Lung (tissue), 12 donors: ENCODE data around the gene RNF150. TPM values are rescaled to one million over a fixed set of nuclear protein-coding genes. Genes with fewer than 3 reads are reported as not detected.
A peak's percentile ranks its signal among the peaks of the same experiment; 100 is the strongest.

ENCODE experiments used
- ATAC-seq: fragments of 200-7000 bp; cut with Tn5 transposase; one replicate; pipeline ENCODE4 v1.9.1; 2020; ENCODE audit warnings: moderate number of reproducible peaks; ENCODE audit not compliant: insufficient read depth, low FRiP score
- DNase-seq, 3 donors: peaks; one replicate each; pipeline ENCODE4 v3.0.0-alpha.2; 2013 to 2017
- H3K27ac ChIP-seq, 2 donors: one replicate each; pipeline ENCODE4 v1.5.1; 2013; ENCODE audit warnings: mild to moderate bottlenecking in 2 of 2, moderate library complexity in 2 of 2, control low read depth in 1 of 2, inconsistent platforms in 1 of 2, low read depth in 1 of 2, low read length in 1 of 2
- H3K27me3 ChIP-seq, 3 donors: one replicate each; pipeline ENCODE4 v1.5.1; 2013; ENCODE audit warnings: low read length in 2 of 3; ENCODE audit not compliant: control insufficient read depth in 3 of 3, insufficient read depth in 3 of 3
- H3K36me3 ChIP-seq, 4 donors: one replicate each; pipeline ENCODE4 v1.5.1; 2013; ENCODE audit warnings: low read length in 4 of 4, mild to moderate bottlenecking in 1 of 4, moderate library complexity in 1 of 4; ENCODE audit not compliant: control insufficient read depth in 4 of 4, insufficient read depth in 4 of 4
- H3K4me1 ChIP-seq, 5 donors: one replicate each; pipeline ENCODE4 v1.5.1; 2013; ENCODE audit warnings: low read length in 5 of 5, mild to moderate bottlenecking in 2 of 5, moderate library complexity in 1 of 5; ENCODE audit not compliant: control insufficient read depth in 5 of 5, insufficient read depth in 5 of 5
- H3K4me3 ChIP-seq: one replicate; pipeline ENCODE4 v1.5.1; 2013; ENCODE audit warnings: mild to moderate bottlenecking, control low read depth, moderate library complexity
- H3K9ac ChIP-seq, 2 donors: one replicate each; pipeline ENCODE4 v1.5.1; 2013; ENCODE audit warnings: low read length in 2 of 2, control low read depth in 1 of 2; ENCODE audit not compliant: insufficient read depth in 1 of 2
- H3K9me3 ChIP-seq, 4 donors: one replicate each; pipeline ENCODE4 v1.5.1; 2013; ENCODE audit warnings: low read length in 3 of 4, mild to moderate bottlenecking in 1 of 4, moderate library complexity in 1 of 4; ENCODE audit not compliant: control insufficient read depth in 4 of 4, insufficient read depth in 3 of 4
- WGBS, 2 donors: extraction: QIAGEN DNeasy Blood & Tissue Kit; methylation state at CpG; one replicate each; pipeline ENCODE4 v1.1.7; 2013; 5-methylcytosine and 5-hydroxymethylcytosine counted together
- polyA plus RNA-seq, 2 donors: library from polyadenylated mRNA; stranded (reverse); fragments of 200-250 nt; gene quantifications; one replicate each; pipeline ENCODE4 v1.2.1, GENCODE V29; 2013
- total RNA-seq, 2 donors: library from RNA; depleted of rRNA in 1 of 2; stranded (reverse); fragments of >200 nt in 1 of 2; gene quantifications; one replicate each; pipeline ENCODE4 v1.2.1, GENCODE V29; 2014 to 2021
- TF ChIP-seq, protein P1 (sequence below): IDR thresholded peaks from 2 replicates; pipeline ENCODE4 v1.5.1; 2012; ENCODE audit warnings: mild to moderate bottlenecking; ENCODE audit errors: control extremely low read depth, extremely low read depth
- donor health status: control.
- donor health status: control.
- donor health status: Bipolar disorder and iron deficiency.
- donor health status: healthy.
- donor health status: DM: yes; HTN: yes; CAD: no.

Gene RNF150
- total and polyA plus RNA-seq, 4 donors, result 0.18 to 19.3 (median 2.1) TPM

DNA sequence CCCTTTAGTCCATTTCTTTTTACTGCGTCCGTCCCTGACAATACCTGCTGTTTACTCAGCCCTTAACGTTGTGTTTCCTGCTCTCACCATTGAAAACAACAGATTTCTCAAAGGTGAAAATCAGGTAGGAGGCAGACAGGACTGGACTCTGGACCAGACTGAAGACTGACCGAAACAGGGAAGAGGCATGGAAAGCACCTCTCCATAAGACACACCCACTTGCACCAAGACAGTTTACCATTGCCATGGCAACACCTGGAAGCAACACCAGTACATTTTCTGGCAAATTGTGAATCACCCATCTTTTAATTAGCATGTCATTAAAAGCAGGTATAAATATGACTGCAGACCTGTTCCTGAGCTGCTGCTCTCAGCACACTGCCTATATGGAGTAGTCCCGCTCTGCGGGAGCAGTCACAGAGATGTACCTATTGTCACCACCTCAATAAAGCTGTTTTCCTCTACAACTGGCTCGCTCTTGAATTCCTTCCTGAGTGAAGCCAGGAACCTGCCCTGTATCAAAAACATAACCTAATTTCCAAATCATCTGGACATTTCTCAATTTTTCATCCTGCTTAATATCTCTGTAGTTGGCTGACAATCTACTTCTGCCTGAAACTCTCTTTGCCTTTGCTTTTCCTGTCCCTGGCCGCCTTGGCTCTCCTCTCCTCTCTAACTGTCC is 117.0 kb downstream of the RNF150 start:
- TF ChIP-seq, protein P1, sequence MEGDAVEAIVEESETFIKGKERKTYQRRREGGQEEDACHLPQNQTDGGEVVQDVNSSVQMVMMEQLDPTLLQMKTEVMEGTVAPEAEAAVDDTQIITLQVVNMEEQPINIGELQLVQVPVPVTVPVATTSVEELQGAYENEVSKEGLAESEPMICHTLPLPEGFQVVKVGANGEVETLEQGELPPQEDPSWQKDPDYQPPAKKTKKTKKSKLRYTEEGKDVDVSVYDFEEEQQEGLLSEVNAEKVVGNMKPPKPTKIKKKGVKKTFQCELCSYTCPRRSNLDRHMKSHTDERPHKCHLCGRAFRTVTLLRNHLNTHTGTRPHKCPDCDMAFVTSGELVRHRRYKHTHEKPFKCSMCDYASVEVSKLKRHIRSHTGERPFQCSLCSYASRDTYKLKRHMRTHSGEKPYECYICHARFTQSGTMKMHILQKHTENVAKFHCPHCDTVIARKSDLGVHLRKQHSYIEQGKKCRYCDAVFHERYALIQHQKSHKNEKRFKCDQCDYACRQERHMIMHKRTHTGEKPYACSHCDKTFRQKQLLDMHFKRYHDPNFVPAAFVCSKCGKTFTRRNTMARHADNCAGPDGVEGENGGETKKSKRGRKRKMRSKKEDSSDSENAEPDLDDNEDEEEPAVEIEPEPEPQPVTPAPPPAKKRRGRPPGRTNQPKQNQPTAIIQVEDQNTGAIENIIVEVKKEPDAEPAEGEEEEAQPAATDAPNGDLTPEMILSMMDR, result no peak
- peaks cover 0 to 30% (median 4%) of the 10 kb centered on the region in 5 donors for H3K4me1 ChIP-seq
- H3K27ac ChIP-seq, result peak overlapping the region in 1 of 2 donors; percentile 3
- H3K36me3 ChIP-seq, result no peaks in the 10 kb centered on the region
- ATAC-seq (no peak), DNase-seq (no peak)
- no peaks in the 10 kb centered on the region for H3K9me3 ChIP-seq
- H3K27me3 ChIP-seq, result no peaks in the 10 kb centered on the region
- 82 to 83% methylated on average over 8 of the region's 8 CpGs for WGBS, 2 donors
- no peak overlapping the region for H3K9ac ChIP-seq
- H3K4me3 ChIP-seq, result no peak overlapping the region

DNA sequence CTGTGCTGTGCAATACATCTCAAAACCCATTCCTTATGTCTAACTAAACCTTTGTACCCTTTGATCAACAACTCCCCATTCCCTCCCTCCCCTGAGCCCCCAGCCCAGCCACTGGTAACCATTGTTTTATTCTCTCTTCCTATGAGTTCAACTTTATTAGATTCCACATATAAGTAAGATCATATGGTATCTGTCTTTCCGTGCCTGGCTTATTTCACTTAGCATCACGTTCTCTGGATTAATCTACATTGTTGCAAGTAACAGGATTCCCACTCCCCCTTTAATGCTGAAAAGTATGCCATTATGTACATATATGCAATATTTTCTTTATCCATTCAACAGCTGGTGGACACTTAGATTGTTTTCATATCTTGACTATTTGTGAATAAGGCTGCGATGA is 119.4 kb downstream of the RNF150 start:
- Histone ChIP-seq H3K9ac (no peak overlapping the region), H3K27ac (no peak overlapping the region), H3K4me1 (peaks cover 0 to 18% (median 0%) of the 10 kb centered on the region in 5 donors), H3K4me3 (no peak overlapping the region), H3K27me3 (no peaks in the 10 kb centered on the region), H3K9me3 (no peaks in the 10 kb centered on the region), H3K36me3 (no peaks in the 10 kb centered on the region)
- TF ChIP-seq, protein P1, result no peak
- DNase-seq, result no peak
- 60 to 64% methylated on average over 3 of the region's 3 CpGs for WGBS, 2 donors
- ATAC-seq, result no peak

DNA sequence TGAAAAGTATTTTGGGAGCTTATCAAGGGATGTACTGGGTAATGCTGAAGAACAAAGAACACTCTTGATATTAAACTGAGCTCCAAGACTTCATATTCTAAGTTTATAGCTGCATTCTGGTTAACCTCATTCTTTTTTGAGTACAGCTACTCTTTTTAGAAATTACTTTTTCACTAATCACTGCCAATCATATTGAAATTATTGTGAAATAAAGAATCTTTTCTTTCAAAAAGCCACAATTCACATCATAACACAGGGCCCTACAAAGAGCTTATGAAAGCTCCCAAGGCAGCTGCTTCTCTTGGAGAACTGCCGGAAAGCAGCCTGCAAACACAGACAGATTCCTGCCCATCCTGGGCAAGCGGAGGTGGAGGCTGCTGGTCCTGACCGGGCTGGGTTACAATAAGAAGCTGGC is 121.4 kb downstream of the RNF150 start:
- WGBS, 2 donors, result 90 to 93% methylated on average over 3 of the region's 3 CpGs
- DNase-seq, result no peak

More for the DNA sequence above, 121.4 kb downstream of the RNF150 start:
- H3K4me3 ChIP-seq, result no peak overlapping the region
- no peaks in the 10 kb centered on the region for H3K9me3 ChIP-seq
- no peak overlapping the region for H3K9ac ChIP-seq
- ATAC-seq, result no peak
- no peak overlapping the region for H3K27ac ChIP-seq
- no peaks in the 10 kb centered on the region for H3K27me3 ChIP-seq
- peaks cover 0 to 15% (median 0%) of the 10 kb centered on the region in 5 donors for H3K4me1 ChIP-seq
- TF ChIP-seq, protein P1, result no peak
- H3K36me3 ChIP-seq, result no peaks in the 10 kb centered on the region
